Endothelial cell of umbilical vein (primary cell): ENCODE measurements around the gene HAND2. TPM values are rescaled to one million over a fixed set of nuclear protein-coding genes. Genes with fewer than 3 reads are reported as not detected.

Experiments used
- BruUV-seq: library from RNA; stranded (reverse); fragments of 400-500 nt; replicated peaks from 2 replicates; lab custom pipeline; 2021; lab: Mats Ljungman, UMichigan
- CTCF ChIA-PET: fragments of 300-600, 350-600 bp; sonication (Branson Sonifier 250); formaldehyde crosslinking; loops from one replicate; lab custom pipeline; 2021; ENCODE audit warnings: antibody characterized with exemption, inconsistent platforms; lab: Charles Lee
- POLR2A ChIA-PET: fragments of 300-600, 350-600 bp; sonication (Branson Sonifier 250); formaldehyde crosslinking; loops from one replicate; lab custom pipeline; 2021; ENCODE audit warnings: antibody characterized with exemption, inconsistent platforms; lab: Charles Lee
- DNase-seq: peaks from one replicate; pipeline ENCODE4 v3.0.0-alpha.2; 2011; ENCODE audit warnings: low read depth, low spot score
- FAIRE-seq: peaks from 2 replicates; lab custom pipeline; 2011; peaks lifted over from hg19 to GRCh38; lab: Jason Lieb, UNC
- H2AFZ ChIP-seq: 2 replicates; pipeline ENCODE4 v1.6.0; 2012; ENCODE audit warnings: low read depth, low read length, control low read depth, inconsistent platforms
- H3K27ac ChIP-seq: 2 replicates; pipeline ENCODE4 v1.5.1; 2011; ENCODE audit warnings: low read depth, mild to moderate bottlenecking, control low read depth, low read length, moderate library complexity; ENCODE audit not compliant: insufficient read depth
- H3K27me3 ChIP-seq, 2 experiments: 2 replicates each; pipeline versions ENCODE4 v1.6.0 to v1.6.1; 2011; ENCODE audit warnings: low read length in 2 of 2, mixed read lengths in 1 of 2; ENCODE audit not compliant: control insufficient read depth in 2 of 2, insufficient read depth in 2 of 2
- H3K36me3 ChIP-seq, 2 experiments: 2 replicates in 1 of 2; 3 replicates in 1 of 2; pipeline ENCODE4 v1.5.1; 2011; ENCODE audit warnings: low read length in 2 of 2, mild to moderate bottlenecking in 1 of 2, moderate library complexity in 1 of 2; ENCODE audit not compliant: control insufficient read depth in 2 of 2, insufficient read depth in 2 of 2; ENCODE audit errors: extremely low read depth in 1 of 2
- H3K4me1 ChIP-seq: 3 replicates; pipeline ENCODE4 v1.5.1; 2011; ENCODE audit warnings: mild to moderate bottlenecking, low read length; ENCODE audit not compliant: control insufficient read depth, insufficient read depth; ENCODE audit errors: extremely low read depth
- H3K4me2 ChIP-seq: 2 replicates; pipeline ENCODE4 v1.6.1; 2011; ENCODE audit warnings: low read length, control low read depth, mixed read lengths; ENCODE audit not compliant: insufficient read depth
- H3K4me3 ChIP-seq, 3 experiments: fragments of 200-600 bp in 1 of 3; sonication (generic), shearing (Covaris generic) in 1 of 3; replicated peaks in 1 of 3; 2 replicates each; pipeline ENCODE4 v1.5.1; 2011 to 2016; ENCODE audit warnings: control low read depth in 3 of 3, low read length in 3 of 3, mild to moderate bottlenecking in 2 of 3, inconsistent platforms in 1 of 3, low read depth in 1 of 3, moderate library complexity in 1 of 3; ENCODE audit not compliant: insufficient read depth in 1 of 3
- H3K79me2 ChIP-seq: 2 replicates; pipeline ENCODE4 v1.6.0; 2012; ENCODE audit warnings: low read length, inconsistent platforms; ENCODE audit not compliant: control insufficient read depth, insufficient read depth
- H3K9ac ChIP-seq: replicated peaks from 2 replicates; pipeline ENCODE3; 2011; ENCODE audit warnings: low read length, control low read depth; ENCODE audit not compliant: insufficient read depth; ENCODE audit errors: extremely low read depth
- H3K9me1 ChIP-seq: replicated peaks from 3 replicates; pipeline ENCODE4 v1.6.0; 2011; ENCODE audit warnings: mild to moderate bottlenecking, low read length; ENCODE audit not compliant: control insufficient read depth, insufficient read depth; ENCODE audit errors: extremely low read depth
- H3K9me3 ChIP-seq: replicated peaks from 2 replicates; pipeline ENCODE4 v1.5.1; 2012; ENCODE audit warnings: low read length, inconsistent platforms; ENCODE audit not compliant: control insufficient read depth, insufficient read depth
- H4K20me1 ChIP-seq: replicated peaks from 2 replicates; pipeline ENCODE3; 2011; ENCODE audit warnings: mild to moderate bottlenecking, low read length; ENCODE audit not compliant: control insufficient read depth, insufficient read depth; ENCODE audit errors: extremely low read depth
- EZH2 ChIP-seq: IDR thresholded peaks from 2 replicates; pipeline ENCODE4 v1.6.1; 2012; ENCODE audit warnings: borderline replicate concordance, low read depth, mild to moderate bottlenecking, moderate library complexity, low read length, inconsistent platforms; ENCODE audit not compliant: severe bottlenecking
- POLR2AphosphoS5 ChIP-seq: IDR thresholded peaks from 2 replicates; pipeline ENCODE4 v1.6.1; 2012; ENCODE audit warnings: low read depth, mild to moderate bottlenecking, control low read depth, low read length, moderate library complexity; ENCODE audit not compliant: insufficient read depth
- dilution Hi-C: fragments of 300-500 bp; cut with MboI; formaldehyde crosslinking; loops from one replicate; pipeline ENCODE4 v1.15.0; 2019; ENCODE audit warnings: low sequenced_read_pairs; ENCODE audit not compliant: extremely low pct_ligation_motif_present
- intact Hi-C: fragments of 100-400 bp; cut with micrococcal nuclease; formaldehyde crosslinking; loops from one replicate; pipeline ENCODE4 v1.10.0; 2022
- polyA plus RNA-seq, 4 experiments: library from polyadenylated mRNA; depleted of rRNA in 3 of 4; stranded (reverse) in 3 of 4; unstranded in 1 of 4; fragments of >200 nt; gene quantifications; 2 replicates each; pipeline versions ENCODE4 v1.2.1 to v1.2.3, GENCODE V29; 2011 to 2012; ENCODE audit warnings: missing spikeins in 1 of 4
- total RNA-seq: library from RNA; stranded (reverse); gene quantifications from 2 replicates; pipeline ENCODE4 v1.2.3, GENCODE V29; 2021
- TF ChIP-seq, protein P1 (sequence below): IDR thresholded peaks from 2 replicates; pipeline ENCODE4 v1.6.1; 2011; ENCODE audit not compliant: insufficient read depth, insufficient read length
- TF ChIP-seq, protein P2 (sequence below), 2 donors: IDR thresholded peaks; 1 replicate in 1 of 2; 2 replicates in 1 of 2; pipeline ENCODE4 v1.5.1; 2011; ENCODE audit warnings: low read length in 2 of 2, mild to moderate bottlenecking in 2 of 2, moderate library complexity in 2 of 2, control low read depth in 1 of 2, inconsistent platforms in 1 of 2, low read depth in 1 of 2; ENCODE audit not compliant: insufficient read depth in 1 of 2; ENCODE audit errors: extremely low read depth in 1 of 2

Gene HAND2
- total and polyA plus RNA-seq, 2 donors (not counting 3 experiments of a cell fraction or from before 2014, with no cell fraction given) = not detected

GRCh38 chr4:173537613-173538147 lies 7.7 kb upstream of the HAND2 start:
- Histone ChIP-seq H4K20me1 (no peaks in the 10 kb centered on the region), H3K27ac (no peak overlapping the region), H3K4me3 (no peak overlapping the region), H3K9ac (no peak overlapping the region), H3K9me1 (no peaks in the 10 kb centered on the region), H3K36me3 (no peaks in the 10 kb centered on the region), H3K9me3 (no peaks in the 10 kb centered on the region), H2AFZ (no peak overlapping the region), H3K4me1 (no peaks in the 10 kb centered on the region), H3K27me3 (peaks cover 70 to 90% of the 10 kb centered on the region in 2 experiments), H3K4me2 (no peak overlapping the region), H3K79me2 (no peaks in the 10 kb centered on the region)
- dilution Hi-C loops = no loop called here
- CTCF ChIA-PET = no interaction called here
- FAIRE-seq = no peak
- peak; percentile 69 for TF ChIP-seq EZH2
- TF ChIP-seq, protein P1, sequence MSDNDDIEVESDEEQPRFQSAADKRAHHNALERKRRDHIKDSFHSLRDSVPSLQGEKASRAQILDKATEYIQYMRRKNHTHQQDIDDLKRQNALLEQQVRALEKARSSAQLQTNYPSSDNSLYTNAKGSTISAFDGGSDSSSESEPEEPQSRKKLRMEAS = no peak
- intact Hi-C loops = no loop called here
- POLR2A ChIA-PET = no interaction called here
- BruUV-seq = no TSS peak
- DNase-seq = no peak

DNA sequence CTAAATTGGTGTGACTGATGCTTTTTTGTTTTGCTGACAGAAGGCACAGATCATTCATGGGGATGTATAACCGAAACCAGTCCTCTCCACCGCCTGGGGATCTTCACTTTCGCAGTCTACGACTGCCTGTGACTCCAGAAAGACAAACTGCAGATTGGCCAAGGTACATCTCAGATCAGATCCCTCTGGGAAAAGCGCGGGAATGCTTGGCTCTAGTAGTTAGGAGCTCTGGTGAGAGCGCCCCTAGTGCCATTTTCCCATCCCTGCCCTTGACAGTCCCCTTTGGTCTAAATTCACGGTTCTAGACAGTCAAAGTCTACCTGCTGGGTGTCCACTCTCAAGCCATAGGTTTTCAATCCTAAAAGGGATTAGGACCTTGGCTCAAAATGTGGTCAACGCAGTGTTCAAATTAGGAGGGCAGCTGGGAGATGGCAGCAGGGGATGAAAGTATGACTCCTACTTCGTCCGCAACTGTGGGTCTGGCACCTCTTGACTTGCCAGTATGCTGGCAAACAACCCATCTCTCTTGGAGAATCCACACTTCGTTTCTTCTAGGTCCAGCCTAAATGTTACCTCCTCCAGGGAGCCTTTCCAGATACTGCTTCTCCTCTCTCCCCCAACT lies 6.9 kb upstream of the HAND2 start:
- TF ChIP-seq, protein P2, sequence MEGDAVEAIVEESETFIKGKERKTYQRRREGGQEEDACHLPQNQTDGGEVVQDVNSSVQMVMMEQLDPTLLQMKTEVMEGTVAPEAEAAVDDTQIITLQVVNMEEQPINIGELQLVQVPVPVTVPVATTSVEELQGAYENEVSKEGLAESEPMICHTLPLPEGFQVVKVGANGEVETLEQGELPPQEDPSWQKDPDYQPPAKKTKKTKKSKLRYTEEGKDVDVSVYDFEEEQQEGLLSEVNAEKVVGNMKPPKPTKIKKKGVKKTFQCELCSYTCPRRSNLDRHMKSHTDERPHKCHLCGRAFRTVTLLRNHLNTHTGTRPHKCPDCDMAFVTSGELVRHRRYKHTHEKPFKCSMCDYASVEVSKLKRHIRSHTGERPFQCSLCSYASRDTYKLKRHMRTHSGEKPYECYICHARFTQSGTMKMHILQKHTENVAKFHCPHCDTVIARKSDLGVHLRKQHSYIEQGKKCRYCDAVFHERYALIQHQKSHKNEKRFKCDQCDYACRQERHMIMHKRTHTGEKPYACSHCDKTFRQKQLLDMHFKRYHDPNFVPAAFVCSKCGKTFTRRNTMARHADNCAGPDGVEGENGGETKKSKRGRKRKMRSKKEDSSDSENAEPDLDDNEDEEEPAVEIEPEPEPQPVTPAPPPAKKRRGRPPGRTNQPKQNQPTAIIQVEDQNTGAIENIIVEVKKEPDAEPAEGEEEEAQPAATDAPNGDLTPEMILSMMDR (IDR thresholded peaks at IDR 0.05; ENCODE audit: extremely low read depth in 1 of 2, insufficient read depth in 1 of 2, low read depth in 1 of 2, low read length in 2 of 2) = peak in 1 of 2 donors; percentile 19
- TF ChIP-seq POLR2AphosphoS5 = no peak
- POLR2A ChIA-PET = no interaction called here
- CTCF ChIA-PET = interaction anchor here (1.0 kb wide), 1 partner anchor 14 kb away, joined by 3 read pairs; no protein-coding TSS in a partner anchor
- Histone ChIP-seq H4K20me1 (no peaks in the 10 kb centered on the region), H3K9me3 (no peaks in the 10 kb centered on the region), H3K4me2 (no peak overlapping the region), H3K79me2 (no peaks in the 10 kb centered on the region), H3K27ac (no peak overlapping the region), H3K4me1 (no peaks in the 10 kb centered on the region), H3K27me3 (peaks cover 76 to 98% of the 10 kb centered on the region in 2 experiments), H3K9me1 (no peaks in the 10 kb centered on the region), H3K9ac (no peak overlapping the region), H2AFZ (no peak overlapping the region), H3K36me3 (no peaks in the 10 kb centered on the region), H3K4me3 (no peak overlapping the region)
- DNase-seq (no peak), FAIRE-seq (no peak)
- no TSS peak for BruUV-seq
- dilution Hi-C loops = no loop called here
- intact Hi-C loops = no loop called here
